Cerebellar nuclear complex (tissue), 1 donor: Measurements from ENCODE around the gene PRR7.

ENCODE experiments used
- DNase-seq, 2 experiments: peaks; one replicate each; lab custom pipeline; 2025; lab: John Stamatoyannopoulos, UW

The PRR7 gene

DNA sequence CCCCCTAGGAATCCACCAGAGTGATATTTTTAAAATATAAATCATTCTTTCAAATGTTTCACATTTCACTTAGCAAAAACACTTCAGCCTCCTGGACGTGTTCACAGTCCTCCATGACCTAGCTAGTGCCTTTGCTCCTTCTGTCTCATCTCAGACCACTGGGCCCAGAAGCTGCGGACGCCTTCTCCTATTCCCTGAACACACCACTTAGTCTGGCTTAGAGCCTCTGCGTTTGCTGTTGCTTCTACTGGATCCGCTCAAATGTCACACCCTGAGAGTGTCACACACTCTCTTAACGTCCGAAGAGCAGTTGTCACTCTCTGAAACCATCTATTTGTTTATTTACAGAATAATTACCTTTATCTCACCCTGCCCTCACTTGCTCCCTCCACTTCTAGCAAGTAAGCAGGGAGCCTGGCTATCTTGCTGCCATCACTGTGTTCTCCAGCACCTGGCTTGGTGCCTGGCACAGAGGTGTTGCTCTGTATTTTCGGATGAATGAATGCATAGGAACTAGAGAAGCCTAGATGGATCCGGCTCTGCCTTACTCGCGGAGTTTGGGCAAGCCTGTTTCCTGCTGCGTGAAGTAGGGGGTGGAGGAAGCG is 21.3 kb upstream of the PRR7 start:
- no peak for DNase-seq

DNA sequence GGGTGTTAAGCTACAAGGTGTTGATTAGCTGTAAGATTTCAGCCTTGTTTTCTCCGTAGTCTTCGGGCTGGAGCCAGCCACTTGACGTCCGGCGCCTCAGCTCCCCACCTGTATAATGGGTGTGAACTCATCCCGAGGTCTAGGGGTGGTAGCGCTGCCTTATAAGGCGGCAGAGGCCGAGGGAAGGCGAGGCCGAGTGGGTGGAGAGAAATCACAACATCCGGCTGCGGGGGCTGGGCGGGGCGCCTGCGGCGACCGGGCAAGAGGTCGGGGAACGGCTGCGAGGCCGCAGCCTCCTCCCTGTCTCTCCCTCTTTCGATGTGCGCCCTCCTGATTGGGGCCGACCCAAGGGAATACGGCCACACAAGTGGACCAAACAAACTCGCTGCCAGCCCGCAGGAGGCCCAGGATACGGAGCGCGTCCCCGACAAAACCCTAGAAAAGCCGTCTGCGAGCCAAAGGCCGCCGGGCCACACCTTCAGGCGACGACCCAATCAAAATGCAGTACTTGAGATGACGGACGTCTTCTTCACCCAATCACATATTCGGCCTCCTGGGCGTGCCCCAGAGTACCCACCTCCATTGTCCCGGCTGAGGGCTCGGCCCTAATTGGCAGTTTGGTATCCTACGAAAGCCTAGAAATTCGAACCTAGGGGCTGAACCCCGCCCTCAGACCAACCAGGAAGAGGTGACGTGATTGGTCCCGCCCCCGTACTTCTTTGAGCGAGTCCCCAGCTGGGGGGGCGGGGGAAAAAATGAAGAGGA is 20.6 kb upstream of the PRR7 start:
- peak; percentile 99 to 100 for DNase-seq

DNA sequence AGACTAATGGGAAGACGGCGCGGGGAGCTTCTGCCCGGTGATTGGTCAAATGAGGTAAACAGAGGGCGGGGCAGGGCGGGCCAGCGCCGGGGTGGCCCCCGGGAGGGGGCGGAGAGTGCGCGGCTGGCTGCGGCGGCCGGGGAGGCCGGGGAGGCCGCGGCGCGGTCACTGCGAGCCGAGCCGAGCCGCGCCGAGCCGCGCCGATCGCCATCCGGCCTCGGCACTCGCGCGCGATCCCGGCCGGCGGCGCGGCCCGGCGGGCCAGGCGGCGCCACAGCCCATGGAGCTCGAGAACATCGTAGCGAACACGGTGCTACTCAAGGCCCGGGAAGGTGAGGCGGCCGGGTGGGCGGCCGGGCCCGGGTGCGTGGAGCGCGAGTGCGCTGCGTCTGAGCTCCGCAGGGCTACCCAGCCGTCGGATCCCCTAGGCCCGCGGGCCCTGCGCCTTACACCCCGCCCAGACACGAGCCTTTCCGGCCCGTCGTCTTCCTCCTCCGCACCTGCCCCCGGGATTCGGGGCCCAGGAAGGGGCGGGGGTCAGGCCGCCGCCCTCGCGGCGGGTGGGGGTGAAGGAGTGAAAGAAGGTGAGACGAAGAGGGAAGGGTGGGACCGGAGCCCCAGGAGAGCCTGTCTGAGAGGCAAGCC is 19.9 kb upstream of the PRR7 start, which contains the start of gene GRK6:
Gene GRK6 (plus strand): TSS at position 111 of the 645 bp plus-strand sequence. CDS start 170 bp downstream, at position 281.
- DNase-seq: no peak

DNA sequence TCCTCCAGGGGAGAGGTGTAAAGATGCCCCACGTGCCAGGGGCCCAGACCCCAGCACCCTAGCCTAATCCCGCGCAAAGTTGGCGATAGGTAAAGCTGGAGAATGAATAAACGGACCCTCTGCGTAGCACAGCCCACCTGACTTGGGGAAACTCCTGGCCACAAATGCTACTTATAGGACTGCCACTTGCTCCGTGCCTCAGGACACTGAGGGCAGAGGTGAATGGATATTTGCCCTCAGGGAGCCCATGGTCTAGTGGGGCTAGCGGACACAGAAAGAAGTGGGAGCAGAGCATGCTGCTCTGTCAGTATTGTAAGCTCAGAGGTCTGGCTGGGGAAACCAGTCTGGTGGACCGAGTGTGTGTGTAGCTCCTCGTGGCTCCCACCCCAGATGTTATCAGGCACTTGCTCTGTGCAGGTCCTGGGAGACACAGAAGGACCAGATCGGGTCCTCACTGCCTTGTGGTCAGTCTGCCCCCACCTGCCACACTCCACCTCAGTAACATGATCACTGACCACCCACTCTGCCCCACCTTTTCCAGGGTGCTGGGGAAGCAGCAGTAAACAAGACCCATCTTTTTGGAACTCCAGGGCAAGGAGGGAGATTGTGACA is 19.3 kb upstream of the PRR7 start:
- no peak for DNase-seq

DNA sequence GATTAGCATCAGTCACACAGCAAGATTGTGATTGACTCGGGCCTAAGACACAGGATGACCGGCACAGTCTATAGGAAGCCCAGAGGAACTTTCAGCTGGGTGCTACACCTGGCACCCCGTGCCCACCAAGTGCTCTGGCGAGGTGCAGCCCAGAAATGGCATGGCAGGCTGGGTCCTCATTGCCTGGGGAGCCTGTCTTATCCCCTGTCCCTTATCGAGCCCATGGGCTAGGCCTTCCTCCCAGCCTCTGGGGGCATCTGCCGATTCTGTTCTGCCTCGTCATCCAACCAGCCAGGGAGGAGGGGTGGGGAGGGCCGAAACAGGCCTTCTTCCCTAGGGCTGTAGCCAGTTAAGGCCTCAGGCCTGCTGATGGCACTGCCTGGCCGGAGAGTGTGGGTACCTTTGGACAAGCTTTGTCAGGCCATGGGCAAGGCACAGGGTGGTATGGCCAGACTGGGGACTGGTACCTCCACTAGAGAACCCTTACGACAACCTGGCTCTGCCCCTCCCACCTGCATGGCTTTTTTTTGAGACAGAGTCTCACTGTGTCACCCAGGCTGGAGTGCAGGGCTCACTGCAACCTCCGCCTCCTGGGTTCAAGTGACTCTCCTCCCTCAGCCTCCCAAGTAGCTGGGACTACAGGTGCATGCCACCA is 18.6 kb upstream of the PRR7 start:
- DNase-seq: no peak

DNA sequence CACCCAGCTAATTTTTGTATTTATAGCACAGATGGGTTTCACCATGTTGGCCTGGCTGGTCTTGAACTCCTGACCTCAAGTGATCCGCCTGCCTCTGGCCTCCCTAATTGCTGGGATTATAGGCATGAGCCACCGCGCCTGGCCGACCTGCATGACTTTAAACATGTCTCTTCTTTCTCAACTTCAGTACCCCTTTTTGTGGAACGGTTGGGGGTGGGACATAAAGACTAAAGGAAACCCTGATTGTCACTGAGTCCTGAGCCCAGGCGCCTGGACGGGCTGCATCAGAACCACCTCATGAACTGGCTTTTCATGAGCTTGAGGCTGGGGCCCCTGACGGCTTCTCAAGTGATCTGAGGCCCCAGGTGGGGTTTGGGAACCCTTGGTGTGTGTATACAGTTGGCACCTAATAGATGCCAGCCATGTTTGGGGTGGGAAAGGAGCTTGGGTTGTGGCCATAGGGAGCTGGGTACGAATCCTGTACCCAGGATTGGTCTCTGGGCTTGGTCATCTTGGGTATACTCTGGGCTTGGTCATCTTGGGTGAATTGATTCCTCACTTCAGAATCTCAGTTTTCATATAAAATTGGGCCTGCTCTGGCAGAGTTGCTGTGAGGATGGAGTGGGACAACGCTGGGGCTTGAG is 17.9 kb upstream of the PRR7 start:
- no peak for DNase-seq

DNA sequence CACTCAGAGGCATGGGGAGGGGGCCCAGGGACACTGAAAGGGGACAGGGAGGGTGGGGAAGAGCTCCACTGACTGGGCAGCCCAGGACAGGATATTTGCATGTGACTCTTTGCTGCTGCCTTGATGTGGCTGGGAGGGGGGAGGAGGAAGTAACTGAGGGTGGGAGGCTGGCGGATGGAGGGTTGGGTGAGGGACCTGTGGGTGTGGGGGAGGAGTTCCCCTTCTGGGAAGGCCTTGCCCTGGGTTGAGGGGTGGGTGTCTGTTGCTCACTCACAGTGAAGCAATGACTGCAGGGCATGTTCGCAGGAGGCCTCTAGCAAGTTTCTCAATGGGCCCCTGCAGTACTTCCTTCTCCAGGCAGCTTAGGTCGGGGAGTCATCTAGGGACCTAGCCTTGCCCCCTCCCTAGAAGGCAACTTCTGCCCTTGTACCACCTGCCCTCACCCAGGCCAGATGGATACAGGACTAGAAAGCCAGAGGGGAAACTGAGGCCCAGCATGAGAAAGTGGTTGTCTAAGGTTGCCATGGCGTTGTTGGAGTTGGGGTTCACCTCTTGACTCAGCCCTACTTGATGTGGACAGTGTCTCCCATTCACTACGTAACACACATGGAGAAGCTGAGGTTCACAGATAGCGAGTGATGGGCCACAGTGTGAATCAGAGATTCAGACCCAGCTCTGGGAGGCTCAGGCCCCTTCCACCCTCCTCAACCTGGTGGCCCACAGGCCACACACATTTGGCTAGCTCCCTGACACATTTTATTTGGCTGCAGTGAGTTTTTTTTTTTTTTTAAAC is 17.2 kb upstream of the PRR7 start:
- no peak for DNase-seq

DNA sequence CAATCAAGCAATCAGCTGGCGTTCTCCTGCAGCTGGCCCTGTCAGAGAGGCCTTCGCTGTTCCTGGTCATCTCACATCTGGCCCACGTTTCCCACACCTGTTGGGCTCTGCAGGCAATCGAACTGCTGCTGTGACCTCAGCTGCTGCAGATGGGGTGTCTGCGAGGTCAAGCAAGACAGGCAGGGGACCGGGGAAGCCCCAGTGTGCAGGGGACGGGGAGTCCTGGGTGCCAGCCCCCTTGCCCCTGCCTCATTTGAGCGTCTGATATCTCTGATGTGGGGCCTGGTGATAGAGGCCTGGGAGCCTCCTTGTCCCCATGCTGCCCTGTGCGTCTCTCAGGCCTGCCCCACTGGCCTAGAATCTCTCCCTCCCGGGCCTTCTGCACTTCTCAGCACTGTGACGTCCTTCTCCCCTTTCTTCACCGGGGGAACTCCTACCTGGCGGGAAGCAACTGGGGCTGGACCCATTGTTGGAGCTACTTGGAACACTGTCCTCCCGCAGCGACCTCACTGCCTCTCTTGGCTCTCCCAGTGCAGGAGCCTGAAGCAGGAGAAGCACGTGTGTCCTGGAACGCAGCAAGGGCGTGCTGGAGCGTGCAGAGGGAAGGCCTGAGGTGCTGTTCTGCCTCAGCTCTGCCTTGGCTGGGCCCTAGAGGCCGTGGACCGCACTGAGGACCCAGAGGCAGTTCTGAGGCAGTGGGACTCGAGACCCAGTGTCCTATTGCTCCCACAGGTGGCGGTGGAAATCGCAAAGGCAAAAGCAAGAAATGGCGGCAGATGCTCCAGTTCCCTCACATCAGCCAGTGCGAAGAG is 16.3 kb upstream of the PRR7 start:
- DNase-seq: no peak

DNA sequence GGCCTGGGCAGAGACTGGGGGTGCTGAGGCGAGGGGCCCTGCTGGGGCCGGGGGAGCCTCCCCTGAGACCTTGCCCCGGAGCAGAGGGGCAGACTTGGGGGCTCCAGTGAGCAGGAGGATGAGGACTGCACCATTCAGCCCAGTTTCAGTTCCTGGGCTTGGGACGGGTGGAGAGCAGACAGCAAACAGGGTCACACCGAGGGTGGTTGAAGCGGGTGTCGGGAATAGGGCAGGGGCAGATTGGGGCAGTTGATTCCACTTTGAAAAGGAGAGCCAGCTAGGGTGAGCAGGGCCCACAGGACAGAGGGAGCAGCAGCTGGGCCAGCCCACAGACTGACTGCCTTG is 15.7 kb upstream of the PRR7 start:
- no peak for DNase-seq

DNA sequence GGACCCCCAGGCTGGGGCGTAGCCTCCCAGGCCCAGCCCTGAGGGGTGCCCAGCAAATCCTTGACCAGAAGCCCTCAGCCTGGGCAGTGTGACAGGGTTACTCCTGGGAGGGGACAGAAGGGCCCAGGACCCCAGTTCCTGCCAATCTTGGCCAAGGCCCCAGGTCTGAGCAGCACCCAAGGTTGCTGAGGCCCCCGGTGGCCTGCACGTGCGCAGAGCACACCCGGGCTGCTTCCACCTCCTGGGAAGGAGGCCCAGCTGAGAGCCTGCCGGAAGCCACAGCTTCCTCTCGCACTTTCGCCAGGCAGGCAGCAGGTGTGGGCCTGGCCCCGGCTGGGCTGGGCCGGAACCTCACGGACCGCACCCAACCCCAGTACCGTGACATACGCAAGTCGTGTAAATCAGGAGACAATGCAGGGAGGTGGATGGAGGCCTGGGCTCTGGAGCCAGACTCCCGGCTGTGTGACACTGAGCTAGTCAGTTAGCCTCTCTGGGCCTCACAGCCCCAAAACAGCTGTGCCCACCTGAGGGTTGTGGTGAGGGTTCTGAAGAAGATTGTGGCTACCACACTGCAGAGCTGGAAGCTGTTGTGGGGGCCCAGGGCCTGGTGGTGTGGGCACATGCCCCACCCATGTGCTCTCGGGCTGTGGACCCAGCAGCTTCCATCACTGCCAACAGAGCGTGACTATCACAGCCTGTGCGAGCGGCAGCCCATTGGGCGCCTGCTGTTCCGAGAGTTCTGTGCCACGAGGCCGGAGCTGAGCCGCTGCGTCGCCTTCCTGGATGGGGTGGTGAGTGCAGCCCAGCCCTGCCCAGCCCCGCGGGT is 15.1 kb upstream of the PRR7 start:
- no peak for DNase-seq

DNA sequence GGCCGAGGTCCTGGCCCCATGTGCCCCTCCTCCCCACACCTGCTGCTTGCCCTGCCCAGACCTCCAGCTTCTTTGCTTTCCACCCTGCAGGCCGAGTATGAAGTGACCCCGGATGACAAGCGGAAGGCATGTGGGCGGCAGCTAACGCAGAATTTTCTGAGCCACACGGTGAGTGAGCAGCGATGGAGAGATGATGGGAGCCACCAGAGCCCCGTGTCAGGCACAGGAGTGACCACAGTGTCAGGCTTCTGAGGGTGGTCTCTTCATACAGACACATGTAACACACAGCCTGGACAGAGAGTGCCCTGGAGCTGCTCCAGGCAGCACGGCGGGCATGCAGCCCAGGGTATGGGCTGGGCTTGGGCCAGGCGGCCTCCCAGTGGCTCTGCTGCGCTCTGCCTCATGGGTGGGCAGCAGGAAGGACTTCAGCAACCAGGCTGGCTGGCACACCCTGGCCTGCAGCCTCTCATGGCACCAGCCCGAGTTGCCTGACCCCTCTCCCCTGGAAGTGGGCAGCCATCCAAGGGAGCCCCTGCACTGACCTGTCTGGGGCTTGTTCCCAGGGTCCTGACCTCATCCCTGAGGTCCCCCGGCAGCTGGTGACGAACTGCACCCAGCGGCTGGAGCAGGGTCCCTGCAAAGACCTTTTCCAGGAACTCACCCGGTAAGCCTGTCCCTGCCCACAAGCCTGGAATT is 14.3 kb upstream of the PRR7 start:
- no peak for DNase-seq

DNA sequence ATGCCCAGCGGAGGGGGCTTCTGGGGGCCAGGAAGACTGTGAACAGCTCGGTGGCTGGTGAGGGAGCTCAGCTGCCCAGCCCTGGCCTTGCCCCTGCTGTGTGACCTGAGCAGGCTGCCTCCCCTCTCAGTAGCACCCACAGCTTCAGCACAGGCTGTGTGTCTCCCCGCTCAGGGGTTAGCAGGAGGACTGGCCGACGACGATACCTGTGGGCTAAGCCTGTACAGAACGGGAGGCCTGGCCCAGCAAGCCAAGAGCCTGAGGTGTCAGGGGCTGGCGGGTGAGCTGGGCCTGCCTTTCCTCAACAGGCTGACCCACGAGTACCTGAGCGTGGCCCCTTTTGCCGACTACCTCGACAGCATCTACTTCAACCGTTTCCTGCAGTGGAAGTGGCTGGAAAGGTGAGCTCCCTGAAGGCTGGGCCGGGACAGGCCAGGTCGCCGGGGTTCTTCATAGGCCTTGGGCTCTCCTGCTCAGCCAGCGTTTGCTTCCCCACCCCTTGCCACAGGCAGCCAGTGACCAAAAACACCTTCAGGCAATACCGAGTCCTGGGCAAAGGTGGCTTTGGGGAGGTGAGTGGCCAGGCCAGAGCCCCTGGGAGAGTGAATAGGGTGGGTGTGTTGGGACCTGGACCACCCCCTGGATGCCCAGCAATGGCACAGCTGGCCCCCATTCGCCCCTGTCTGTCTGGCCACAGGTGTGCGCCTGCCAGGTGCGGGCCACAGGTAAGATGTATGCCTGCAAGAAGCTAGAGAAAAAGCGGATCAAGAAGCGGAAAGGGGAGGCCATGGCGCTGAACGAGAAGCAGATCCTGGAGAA is 13.6 kb upstream of the PRR7 start:
- DNase-seq: no peak

DNA sequence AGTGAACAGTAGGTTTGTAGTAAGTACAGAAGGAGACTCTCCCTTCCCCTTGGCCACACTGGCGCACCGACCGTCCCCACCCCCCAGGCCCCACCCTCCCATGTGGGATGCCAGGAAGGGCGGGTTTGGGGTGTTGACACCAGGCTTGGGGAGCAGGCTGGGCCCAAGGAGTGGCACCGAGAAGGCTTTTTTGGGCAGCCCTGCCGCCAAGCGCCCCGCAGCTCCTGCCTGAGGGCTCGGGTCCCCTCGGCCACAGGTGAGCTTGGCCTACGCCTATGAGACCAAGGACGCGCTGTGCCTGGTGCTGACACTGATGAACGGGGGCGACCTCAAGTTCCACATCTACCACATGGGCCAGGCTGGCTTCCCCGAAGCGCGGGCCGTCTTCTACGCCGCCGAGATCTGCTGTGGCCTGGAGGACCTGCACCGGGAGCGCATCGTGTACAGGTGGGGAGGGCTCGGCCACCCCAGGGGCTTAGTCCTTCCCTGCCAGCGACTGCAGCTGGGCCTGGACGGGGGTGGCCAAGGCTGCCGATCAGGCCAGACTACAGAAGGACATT is 12.9 kb upstream of the PRR7 start:
- no peak for DNase-seq

DNA sequence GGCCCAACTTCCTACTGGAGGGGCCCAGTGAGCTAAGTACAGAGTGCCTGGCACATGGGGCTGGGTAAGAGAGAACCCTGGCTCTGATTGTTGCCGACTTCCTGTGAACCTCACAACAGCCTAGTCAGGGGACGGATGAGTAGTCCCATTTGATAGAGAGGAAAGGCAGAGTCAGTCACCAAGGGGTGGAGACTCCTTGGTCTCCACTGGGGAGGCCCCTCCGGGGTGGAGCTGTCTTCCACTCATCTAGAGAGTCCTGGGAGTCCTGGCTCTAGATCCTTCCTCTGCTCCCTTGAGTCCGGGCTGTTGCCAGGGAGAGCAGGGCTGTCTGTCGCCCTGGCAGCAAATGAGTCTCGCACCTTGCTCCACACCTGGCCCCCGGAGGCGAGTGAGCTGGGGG is 12.2 kb upstream of the PRR7 start:
- DNase-seq: no peak

DNA sequence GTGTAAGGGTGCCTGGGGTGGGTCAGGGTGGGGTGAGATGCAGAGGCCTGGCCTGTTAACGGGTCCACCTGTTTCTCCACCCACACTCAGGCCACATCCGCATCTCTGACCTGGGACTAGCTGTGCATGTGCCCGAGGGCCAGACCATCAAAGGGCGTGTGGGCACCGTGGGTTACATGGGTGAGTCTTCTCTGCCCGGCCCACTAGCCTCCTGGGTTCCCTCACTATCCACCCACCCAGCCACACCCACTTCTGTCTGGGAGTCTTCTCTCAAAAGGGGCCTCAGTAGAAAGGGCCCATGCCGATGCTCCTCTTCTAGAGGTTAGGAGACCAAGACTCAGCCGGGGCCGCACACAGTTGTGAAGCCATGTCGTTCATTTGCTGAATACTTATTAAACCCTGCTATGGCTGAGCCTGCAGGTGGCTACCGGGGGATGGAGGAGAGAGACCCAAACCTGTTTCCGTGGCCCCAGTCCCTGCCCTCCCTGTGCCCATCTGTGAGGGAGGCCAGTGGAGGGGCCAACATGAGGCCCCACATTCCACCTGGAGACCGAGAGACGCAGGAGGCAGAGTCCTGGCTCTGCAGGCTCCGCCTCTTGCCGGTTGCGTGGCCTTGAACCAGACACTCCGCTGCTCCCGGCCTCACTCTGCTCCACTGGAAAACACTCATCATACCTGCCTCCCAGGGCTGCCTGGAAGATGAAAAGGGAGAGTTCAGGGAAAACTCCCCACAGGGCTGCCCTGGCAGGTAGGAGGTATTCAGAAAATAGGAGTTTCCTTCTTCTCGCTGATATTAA is 11.5 kb upstream of the PRR7 start:
- DNase-seq: no peak

DNA sequence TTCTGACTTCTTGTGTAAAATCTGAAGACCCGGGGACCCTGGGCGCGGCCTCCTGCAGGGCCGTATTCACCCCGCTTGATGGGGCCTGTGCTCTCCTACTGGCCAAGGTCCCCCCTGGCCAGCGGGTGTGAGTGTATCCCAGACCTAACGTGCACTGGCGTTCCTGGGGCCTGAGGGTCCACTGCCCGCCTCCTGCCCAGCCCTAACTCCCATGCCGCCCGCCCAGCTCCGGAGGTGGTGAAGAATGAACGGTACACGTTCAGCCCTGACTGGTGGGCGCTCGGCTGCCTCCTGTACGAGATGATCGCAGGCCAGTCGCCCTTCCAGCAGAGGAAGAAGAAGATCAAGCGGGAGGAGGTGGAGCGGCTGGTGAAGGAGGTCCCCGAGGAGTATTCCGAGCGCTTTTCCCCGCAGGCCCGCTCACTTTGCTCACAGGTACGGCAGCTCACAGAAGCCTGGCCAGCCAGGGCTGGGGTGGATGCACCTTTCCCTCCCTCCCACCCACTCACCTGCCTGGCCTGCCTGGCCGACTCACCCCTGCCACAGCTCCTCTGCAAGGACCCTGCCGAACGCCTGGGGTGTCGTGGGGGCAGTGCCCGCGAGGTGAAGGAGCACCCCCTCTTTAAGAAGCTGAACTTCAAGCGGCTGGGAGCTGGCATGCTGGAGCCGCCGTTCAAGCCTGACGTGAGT is 10.6 kb upstream of the PRR7 start:
- no peak for DNase-seq
